Retinal pigment epithelial cell (primary cell): ENCODE results near the gene TSPAN14.
A peak's percentile ranks its signal among the peaks of the same experiment; 100 is the strongest.

ENCODE experiments used
- DNase-seq: peaks from one replicate; pipeline ENCODE4 v3.0.0-alpha.2; 2010; ENCODE audit warnings: low read depth
- H3K4me3 ChIP-seq: 2 replicates; pipeline ENCODE4 v1.5.1; 2011; ENCODE audit warnings: mild to moderate bottlenecking, low read length, control low read depth, moderate library complexity
- CTCF ChIP-seq: conservative IDR thresholded peaks from 2 replicates; pipeline ENCODE4 v1.5.1; 2011; ENCODE audit warnings: low read depth, low read length, control low read depth, inconsistent platforms

Gene TSPAN14

GRCh38 chr10:80498833-80499741, 45.0 kb downstream of the TSPAN14 start:
- peak; percentile 95 for DNase-seq
- H3K4me3 ChIP-seq, result no peak overlapping the region
- no peak for TF ChIP-seq CTCF

GRCh38 chr10:80500572-80501380, 46.7 kb downstream of the TSPAN14 start:
- TF ChIP-seq CTCF, result no peak
- no peak for DNase-seq

GRCh38 chr10:80501381-80501912, 47.3 kb downstream of the TSPAN14 start:
- H3K4me3 ChIP-seq, result no peak overlapping the region
- no peak for TF ChIP-seq CTCF

More at GRCh38 chr10:80500572-80501380, 46.7 kb downstream of the TSPAN14 start:
- H3K4me3 ChIP-seq, result no peak overlapping the region

GRCh38 chr10:80501913-80502521, 47.9 kb downstream of the TSPAN14 start:
- TF ChIP-seq CTCF, result no peak
- no peak overlapping the region for H3K4me3 ChIP-seq
- DNase-seq, result no peak

More at GRCh38 chr10:80501381-80501912, 47.3 kb downstream of the TSPAN14 start:
- no peak for DNase-seq

- no peak overlapping the region for H3K4me3 ChIP-seq
- no peak for DNase-seq
- TF ChIP-seq CTCF, result no peak
These were observed 48.8 kb downstream of the TSPAN14 start for GRCh38 chr10:80502621-80503583.
